Transverse colon (tissue), 4 donors: Measurements from ENCODE around the gene SLC16A12.

ENCODE experiments used
- POLR2AphosphoS5 ChIP-seq, 3 donors: sonication (generic); formaldehyde crosslinking; IDR thresholded peaks; one replicate each; pipeline ENCODE4 v1.6.1; 2016; ENCODE audit warnings: antibody characterized with exemption in 3 of 3
- TF ChIP-seq, protein P1 (sequence below), 5 experiments: fragments of 200-600 bp in 3 of 5; fragments of 450-650 bp in 2 of 5; sonication (generic) in 3 of 5; IDR thresholded peaks; 1 replicate in 2 of 5; 2 replicates in 3 of 5; pipeline ENCODE4 v1.5.1; 2016 to 2017; ENCODE audit warnings: antibody characterized with exemption in 5 of 5, inconsistent platforms in 3 of 5, mild to moderate bottlenecking in 2 of 5, moderate library complexity in 1 of 5

DNA sequence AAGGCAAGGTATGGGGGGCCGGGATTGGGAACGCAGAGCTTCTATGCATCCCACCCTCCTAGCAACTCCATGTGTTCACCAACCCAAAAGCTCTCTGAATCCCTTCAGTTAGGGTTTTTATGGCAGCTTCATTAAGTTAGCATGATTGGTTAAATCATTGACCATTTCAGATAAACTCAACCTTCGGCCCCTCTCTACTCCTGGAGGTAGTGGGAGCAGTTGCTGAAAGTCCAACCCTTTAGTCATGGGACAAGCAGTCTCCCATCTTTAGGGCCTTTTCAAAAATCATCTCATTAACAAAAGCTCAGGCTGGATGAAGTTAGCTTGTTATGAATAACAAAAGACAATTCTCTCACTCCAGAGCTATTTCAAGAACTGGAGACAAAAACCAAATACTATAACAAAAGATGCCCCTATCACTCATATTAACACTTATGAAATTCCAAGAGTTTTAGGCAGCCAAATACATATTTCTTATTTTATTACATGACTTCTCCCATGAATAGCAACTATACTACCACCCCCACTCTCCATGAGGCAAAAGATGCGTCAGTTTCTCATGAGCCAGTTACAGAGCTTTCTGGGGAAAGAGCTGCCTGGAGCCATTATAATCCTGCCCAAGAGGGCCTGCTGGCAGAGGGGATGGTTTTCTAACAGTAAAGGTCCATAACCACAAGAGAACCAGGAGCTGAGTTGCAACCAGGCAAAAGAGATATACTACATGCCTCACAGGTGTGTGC is 44.6 kb downstream of the SLC16A12 start:
- TF ChIP-seq POLR2AphosphoS5 (IDR thresholded peaks at IDR 0.05): no peak
- TF ChIP-seq, protein P1, sequence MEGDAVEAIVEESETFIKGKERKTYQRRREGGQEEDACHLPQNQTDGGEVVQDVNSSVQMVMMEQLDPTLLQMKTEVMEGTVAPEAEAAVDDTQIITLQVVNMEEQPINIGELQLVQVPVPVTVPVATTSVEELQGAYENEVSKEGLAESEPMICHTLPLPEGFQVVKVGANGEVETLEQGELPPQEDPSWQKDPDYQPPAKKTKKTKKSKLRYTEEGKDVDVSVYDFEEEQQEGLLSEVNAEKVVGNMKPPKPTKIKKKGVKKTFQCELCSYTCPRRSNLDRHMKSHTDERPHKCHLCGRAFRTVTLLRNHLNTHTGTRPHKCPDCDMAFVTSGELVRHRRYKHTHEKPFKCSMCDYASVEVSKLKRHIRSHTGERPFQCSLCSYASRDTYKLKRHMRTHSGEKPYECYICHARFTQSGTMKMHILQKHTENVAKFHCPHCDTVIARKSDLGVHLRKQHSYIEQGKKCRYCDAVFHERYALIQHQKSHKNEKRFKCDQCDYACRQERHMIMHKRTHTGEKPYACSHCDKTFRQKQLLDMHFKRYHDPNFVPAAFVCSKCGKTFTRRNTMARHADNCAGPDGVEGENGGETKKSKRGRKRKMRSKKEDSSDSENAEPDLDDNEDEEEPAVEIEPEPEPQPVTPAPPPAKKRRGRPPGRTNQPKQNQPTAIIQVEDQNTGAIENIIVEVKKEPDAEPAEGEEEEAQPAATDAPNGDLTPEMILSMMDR (IDR thresholded peaks at IDR 0.05): no peak
